MG63 (cell line): ENCODE data around the gene AFG3L2. TPM values are rescaled to one million over a fixed set of nuclear protein-coding genes. Genes with fewer than 3 reads are reported as not detected.
A peak's percentile ranks its signal among the peaks of the same experiment; 100 is the strongest.
"Not testable (repeated sequence)": the region's sequence is repeated elsewhere in the genome, so short reads cannot be mapped to it uniquely, and the experiment has no call there.

Experiments
- DNase-seq: peaks from one replicate; pipeline ENCODE4 v3.0.0-alpha.2; 2020
- H3K27me3 ChIP-seq: fragments of 250-450 bp; sonication (Bioruptor Pico); 2 replicates; pipeline ENCODE4 v1.5.1; 2020; ENCODE audit warnings: mild to moderate bottlenecking, moderate library complexity
- H3K36me3 ChIP-seq: fragments of 250-450 bp; sonication (Bioruptor Pico); 2 replicates; pipeline ENCODE4 v1.5.1; 2020; ENCODE audit warnings: mild to moderate bottlenecking, moderate library complexity
- H3K4me3 ChIP-seq: fragments of 250-450 bp; sonication (Bioruptor Pico); 2 replicates; pipeline ENCODE4 v1.5.1; 2020; ENCODE audit warnings: mild to moderate bottlenecking, moderate library complexity
- H3K9me3 ChIP-seq: fragments of 250-450 bp; sonication (Bioruptor Pico); 2 replicates; pipeline ENCODE4 v1.5.1; 2020; ENCODE audit warnings: mild to moderate bottlenecking, moderate library complexity
- total RNA-seq: library from RNA; depleted of rRNA; stranded (reverse); fragments of >200 nt; shearing (Covaris generic); gene quantifications from 2 replicates; pipeline ENCODE4 v1.2.3, GENCODE V29; 2014; ENCODE audit warnings: low replicate concordance; rRNA removed

The AFG3L2 gene
- total RNA-seq: 57.7 and 60.0 TPM in 2 replicates

- Histone ChIP-seq H3K36me3 (peaks cover 19% of the 10 kb centered on the region; the same call in 1 of the 2 replicates), H3K9me3 (peaks cover 1% of the 10 kb centered on the region), H3K4me3 (peak within 1 kb of the TSS; percentile 91), H3K27me3 (no peaks in the 10 kb centered on the region)
- DNase-seq: peak; percentile 98
Observed at GRCh38 chr18:12376754-12377555, at the start of gene AFG3L2. Gene AFG3L2, minus strand, starts transcription at chr18:12377227. Its CDS starts 145 bp downstream, at chr18:12377082.

GRCh38 chr18:12424252-12424651 is 47.2 kb upstream of the AFG3L2 start:
- Histone ChIP-seq H3K9me3 (no peaks in the 10 kb centered on the region), H3K27me3 (no peaks in the 10 kb centered on the region), H3K4me3 (no peak overlapping the region), H3K36me3 (peaks cover 19% of the 10 kb centered on the region)
- no peak for DNase-seq

GRCh38 chr18:12423820-12424219 is 46.8 kb upstream of the AFG3L2 start:
- Histone ChIP-seq H3K9me3 (no peaks in the 10 kb centered on the region), H3K4me3 (no peak overlapping the region), H3K27me3 (no peaks in the 10 kb centered on the region), H3K36me3 (peaks cover 16% of the 10 kb centered on the region)
- DNase-seq: no peak

GRCh38 chr18:12423393-12423792 is 46.4 kb upstream of the AFG3L2 start:
- no peak overlapping the region for H3K4me3 ChIP-seq
- peaks cover 14% of the 10 kb centered on the region for H3K36me3 ChIP-seq
- H3K27me3 ChIP-seq: no peaks in the 10 kb centered on the region
- no peaks in the 10 kb centered on the region for H3K9me3 ChIP-seq
- no peak for DNase-seq

GRCh38 chr18:12422936-12423335 is 45.9 kb upstream of the AFG3L2 start:
- Histone ChIP-seq H3K4me3 (no peak overlapping the region), H3K36me3 (peaks cover 14% of the 10 kb centered on the region), H3K9me3 (no peaks in the 10 kb centered on the region), H3K27me3 (no peaks in the 10 kb centered on the region)
- DNase-seq: no peak

- Histone ChIP-seq H3K27me3 (no peaks in the 10 kb centered on the region), H3K36me3 (peaks cover 9% of the 10 kb centered on the region), H3K9me3 (no peaks in the 10 kb centered on the region), H3K4me3 (no peak overlapping the region)
- no peak for DNase-seq
Observed at GRCh38 chr18:12421732-12422131, 44.7 kb upstream of the AFG3L2 start.

- Histone ChIP-seq H3K4me3 (no peak overlapping the region), H3K9me3 (no peaks in the 10 kb centered on the region), H3K36me3 (peaks cover 9% of the 10 kb centered on the region), H3K27me3 (no peaks in the 10 kb centered on the region)
- DNase-seq: no peak
Observed at GRCh38 chr18:12420821-12421421, 43.9 kb upstream of the AFG3L2 start.

GRCh38 chr18:12417687-12418086 is 40.7 kb upstream of the AFG3L2 start:
- no peak overlapping the region for H3K4me3 ChIP-seq
- H3K27me3 ChIP-seq: no peaks in the 10 kb centered on the region
- DNase-seq: no peak
- H3K36me3 ChIP-seq: peaks cover 18% of the 10 kb centered on the region
- no peaks in the 10 kb centered on the region for H3K9me3 ChIP-seq

- H3K4me3 ChIP-seq: no peak overlapping the region
- no peak for DNase-seq
- no peaks in the 10 kb centered on the region for H3K27me3 ChIP-seq
- H3K36me3 ChIP-seq: peaks cover 17% of the 10 kb centered on the region
- no peaks in the 10 kb centered on the region for H3K9me3 ChIP-seq
Observed at GRCh38 chr18:12416098-12416729, 39.2 kb upstream of the AFG3L2 start.

- H3K36me3 ChIP-seq: peaks cover 25% of the 10 kb centered on the region
- no peaks in the 10 kb centered on the region for H3K9me3 ChIP-seq
- DNase-seq: no peak
- no peak overlapping the region for H3K4me3 ChIP-seq
- no peaks in the 10 kb centered on the region for H3K27me3 ChIP-seq
Observed at GRCh38 chr18:12411456-12411855, 34.4 kb upstream of the AFG3L2 start.

GRCh38 chr18:12410747-12411146 is 33.7 kb upstream of the AFG3L2 start:
- H3K27me3 ChIP-seq, H3K4me3 ChIP-seq, DNase-seq, H3K9me3 ChIP-seq: not testable (repeated sequence)
- peaks cover 25% of the 10 kb centered on the region for H3K36me3 ChIP-seq

- no peaks in the 10 kb centered on the region for H3K9me3 ChIP-seq
Observed at GRCh38 chr18:12410081-12410481, 33.1 kb upstream of the AFG3L2 start.

GRCh38 chr18:12409469-12409868 is 32.4 kb upstream of the AFG3L2 start:
- no peak for DNase-seq
- H3K9me3 ChIP-seq: no peaks in the 10 kb centered on the region
- H3K4me3 ChIP-seq: peak overlapping the region; percentile 3; the same call in 1 of the 2 replicates
- H3K36me3 ChIP-seq: peaks cover 25% of the 10 kb centered on the region
- no peaks in the 10 kb centered on the region for H3K27me3 ChIP-seq

More at GRCh38 chr18:12410081-12410481, 33.1 kb upstream of the AFG3L2 start:
- Histone ChIP-seq H3K27me3 (no peaks in the 10 kb centered on the region), H3K36me3 (peaks cover 25% of the 10 kb centered on the region), H3K4me3 (no peak overlapping the region)
- no peak for DNase-seq

- Histone ChIP-seq H3K27me3 (no peaks in the 10 kb centered on the region), H3K9me3 (no peaks in the 10 kb centered on the region), H3K4me3 (peak overlapping the region; percentile 61), H3K36me3 (peaks cover 16% of the 10 kb centered on the region)
- DNase-seq: no peak
Observed at GRCh38 chr18:12408247-12408869, 31.3 kb upstream of the AFG3L2 start.

GRCh38 chr18:12406371-12407111 is 29.5 kb upstream of the AFG3L2 start:
- Histone ChIP-seq H3K4me3 (no peak overlapping the region), H3K36me3 (peaks cover 11% of the 10 kb centered on the region), H3K9me3 (no peaks in the 10 kb centered on the region), H3K27me3 (no peaks in the 10 kb centered on the region)
- DNase-seq: no peak

- Histone ChIP-seq H3K36me3 (peaks cover 2% of the 10 kb centered on the region), H3K27me3 (no peaks in the 10 kb centered on the region), H3K9me3 (no peaks in the 10 kb centered on the region), H3K4me3 (no peak overlapping the region)
- no peak for DNase-seq
Observed at GRCh38 chr18:12405066-12405465, 28.0 kb upstream of the AFG3L2 start.
